SK-N-SH (cell line): Measurements from ENCODE around the gene DGKI.

Experiments used
- CTCF ChIP-seq: fragments of 200-600 bp; sonication (generic); IDR thresholded peaks from 2 replicates; pipeline ENCODE4 v1.6.1; 2017; ENCODE audit warnings: antibody characterized with exemption, mild to moderate bottlenecking, moderate library complexity
- EP300 ChIP-seq, 2 experiments: IDR thresholded peaks; 2 replicates each; pipeline versions ENCODE4 v1.4.0 to v1.6.1; 2012; ENCODE audit warnings: borderline replicate concordance in 1 of 2, low read depth in 1 of 2, low read length in 1 of 2
- EZH2phosphoT487 ChIP-seq: fragments of 200-600 bp; sonication (generic); IDR thresholded peaks from 2 replicates; pipeline ENCODE4 v1.6.1; 2017; ENCODE audit warnings: low read depth, mixed run types, mild to moderate bottlenecking, antibody characterized with exemption, moderate library complexity, borderline replicate concordance
- FOSL2 ChIP-seq: IDR thresholded peaks from 2 replicates; pipeline ENCODE4 v1.4.0; 2012; ENCODE audit warnings: low read depth, mild to moderate bottlenecking, moderate library complexity, borderline replicate concordance
- GABPA ChIP-seq: IDR thresholded peaks from 2 replicates; pipeline ENCODE4 v1.4.0; 2012; ENCODE audit warnings: low read depth, mild to moderate bottlenecking
- IRF3 ChIP-seq: fragments of 150-350 bp; IDR thresholded peaks from 2 replicates; pipeline ENCODE4 v1.6.1; 2016; ENCODE audit warnings: mild to moderate bottlenecking, low read depth, low read length
- JUND ChIP-seq: IDR thresholded peaks from 2 replicates; pipeline ENCODE4 v1.4.0; 2012
- POLR2AphosphoS5 ChIP-seq: IDR thresholded peaks from 2 replicates; pipeline ENCODE4 v1.6.1; 2012; ENCODE audit warnings: low read depth, low read length
- SIN3A ChIP-seq: IDR thresholded peaks from 2 replicates; pipeline ENCODE4 v1.6.1; 2012; ENCODE audit warnings: low read depth, mild to moderate bottlenecking, low read length, moderate library complexity, borderline replicate concordance
- TAF1 ChIP-seq: IDR thresholded peaks from 2 replicates; pipeline ENCODE4 v1.6.1; 2012; ENCODE audit warnings: low read depth, mild to moderate bottlenecking, low read length, moderate library complexity, borderline replicate concordance
- YY1 ChIP-seq: IDR thresholded peaks from 2 replicates; pipeline ENCODE4 v1.4.0; 2012; ENCODE audit warnings: low read depth, mild to moderate bottlenecking

GRCh38 chr7:137731436-137731835 lies 115.3 kb downstream of the DGKI start:
- TF ChIP-seq IRF3 = no peak
- no peak for TF ChIP-seq CTCF
- no peak for TF ChIP-seq YY1
- no peak for TF ChIP-seq SIN3A
- peak; percentile 47; the same call in 1 of the 2 replicates for TF ChIP-seq FOSL2
- TF ChIP-seq JUND = no peak
- no peak for TF ChIP-seq POLR2AphosphoS5
- no peak for TF ChIP-seq TAF1
- TF ChIP-seq EZH2phosphoT487 = no peak
- TF ChIP-seq GABPA = no peak
- TF ChIP-seq EP300 (IDR thresholded peaks at IDR 0.05; ENCODE audit: borderline replicate concordance in 1 of 2, low read depth in 1 of 2, low read length in 1 of 2) = no peak
